Esophagus muscularis mucosa (tissue), 4 donors: ENCODE data around the gene SYNE1. TPM values are rescaled to one million over a fixed set of nuclear protein-coding genes. Genes with fewer than 3 reads are reported as not detected.

Source experiments
- DNase-seq: peaks from one replicate; pipeline ENCODE4 v3.0.0-alpha.2; 2017; ENCODE audit errors: extremely low spot score
- H3K27ac ChIP-seq, 4 donors: fragments of 200-600 bp; sonication (generic); replicated peaks in 1 of 4; 1 replicate in 3 of 4; 2 replicates in 1 of 4; pipeline ENCODE4 v1.5.1; 2016 to 2019; ENCODE audit warnings: mild to moderate bottlenecking in 1 of 4
- H3K27me3 ChIP-seq, 4 donors: fragments of 200-600 bp; sonication (generic); one replicate each; pipeline versions ENCODE4 v1.5.1 to v1.6.0; 2016 to 2019
- H3K36me3 ChIP-seq, 4 donors: fragments of 200-600 bp; sonication (generic); one replicate each; pipeline ENCODE4 v1.5.1; 2016 to 2019
- H3K4me1 ChIP-seq, 4 donors: fragments of 200-600 bp; sonication (generic); one replicate each; pipeline ENCODE4 v1.5.1; 2016 to 2019
- H3K4me3 ChIP-seq, 4 donors: fragments of 200-600 bp; sonication (generic); 1 replicate in 2 of 4; 2 replicates in 2 of 4; pipeline ENCODE4 v1.5.1; 2016 to 2019; ENCODE audit warnings: mild to moderate bottlenecking in 4 of 4, moderate library complexity in 1 of 4
- H3K9me3 ChIP-seq, 4 donors: fragments of 200-600 bp; sonication (generic); 1 replicate in 3 of 4; 2 replicates in 1 of 4; pipeline ENCODE4 v1.5.1; 2016 to 2019
- EP300 ChIP-seq: sonication (generic); formaldehyde crosslinking; IDR thresholded peaks from one replicate; pipeline ENCODE4 v1.6.1; 2017; ENCODE audit warnings: antibody characterized with exemption
- POLR2A ChIP-seq: fragments of 450-650 bp; IDR thresholded peaks from one replicate; pipeline ENCODE4 v1.6.1; 2017; ENCODE audit warnings: antibody characterized with exemption, moderate library complexity, mild to moderate bottlenecking, low read depth
- POLR2AphosphoS5 ChIP-seq, 2 donors: sonication (generic); formaldehyde crosslinking; IDR thresholded peaks; one replicate each; pipeline ENCODE4 v1.6.1; 2017; ENCODE audit warnings: antibody characterized with exemption in 2 of 2
- WGBS: methylation state at CpG from one replicate; pipeline ENCODE4 v1.1.5; 2018; 5-methylcytosine and 5-hydroxymethylcytosine counted together
- intact Hi-C: fragments of 100-400 bp; cut with DNase I; formaldehyde crosslinking; loops from one replicate; pipeline ENCODE4 v1.15.1; 2023
- total RNA-seq, 4 donors: library from RNA; depleted of rRNA; stranded (reverse); fragments of >200 nt; gene quantifications; one replicate each; pipeline versions ENCODE4 v1.1.0 to v1.2.1, GENCODE V29; 2016
- TF ChIP-seq, protein P1 (sequence below), 3 experiments: fragments of 200-600 bp in 2 of 3; fragments of 450-650 bp in 1 of 3; sonication (generic) in 2 of 3; IDR thresholded peaks; one replicate each; pipeline ENCODE4 v1.5.1; 2017 to 2019; ENCODE audit warnings: antibody characterized with exemption in 3 of 3, mild to moderate bottlenecking in 2 of 3, moderate library complexity in 1 of 3

SYNE1 gene
- total RNA-seq, 4 donors from 2014 or later, result 151 to 196 (median 170) TPM

DNA sequence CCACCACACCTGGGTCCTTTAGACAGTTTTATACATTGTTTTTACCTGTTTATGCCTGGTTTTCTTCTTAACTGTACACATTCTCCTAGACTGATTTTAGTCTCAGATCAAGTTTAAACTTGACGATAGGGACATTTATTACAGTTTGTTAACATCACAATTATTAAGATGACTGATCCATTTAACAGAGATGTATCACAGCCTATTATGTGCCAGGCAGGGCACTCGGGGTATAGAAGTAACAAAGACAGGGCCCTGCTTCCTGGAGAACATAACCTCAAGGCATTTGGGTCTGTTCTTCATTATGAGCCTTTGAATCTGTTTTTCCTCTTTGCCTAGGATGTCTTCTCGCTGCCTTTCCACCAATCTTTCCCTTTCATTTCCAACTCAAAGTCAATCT, 449.2 kb downstream of the SYNE1 start:
- no peak overlapping the region for H3K4me3 ChIP-seq
- DNase-seq, result no peak
- intact Hi-C loops, result no loop called here
- no peaks in the 10 kb centered on the region for H3K4me1 ChIP-seq
- no peak for TF ChIP-seq EP300
- peaks cover 7 to 45% (median 32%) of the 10 kb centered on the region in 4 donors for H3K36me3 ChIP-seq
- no peaks in the 10 kb centered on the region for H3K9me3 ChIP-seq
- 90% methylated on average over 3 of the region's 3 CpGs for WGBS
- H3K27me3 ChIP-seq, result no peaks in the 10 kb centered on the region
- no peak overlapping the region for H3K27ac ChIP-seq

DNA sequence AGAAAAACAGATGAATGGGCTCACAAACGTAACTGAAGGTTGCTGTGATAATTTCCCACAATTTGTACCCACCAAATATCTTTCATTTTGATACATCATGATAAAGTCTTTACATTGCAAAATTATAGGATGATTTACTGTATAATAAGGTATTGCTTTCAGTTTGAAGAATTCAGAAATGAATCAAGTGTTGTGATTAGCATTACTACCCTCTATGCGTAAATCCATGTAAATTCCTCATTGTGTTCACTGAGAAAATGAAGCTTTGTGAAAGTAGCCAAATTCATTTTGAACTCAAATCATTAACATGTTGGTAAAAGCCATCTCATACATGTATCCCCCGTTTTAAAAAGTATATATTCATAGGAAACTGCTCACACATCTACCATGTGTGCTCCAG, 450.3 kb downstream of the SYNE1 start:
- Histone ChIP-seq H3K27me3 (no peaks in the 10 kb centered on the region), H3K4me1 (no peaks in the 10 kb centered on the region), H3K36me3 (peaks cover 7 to 38% (median 29%) of the 10 kb centered on the region in 4 donors), H3K27ac (no peak overlapping the region), H3K9me3 (no peaks in the 10 kb centered on the region), H3K4me3 (no peak overlapping the region)
- TF ChIP-seq POLR2A (no peak), POLR2AphosphoS5 (IDR thresholded peaks at IDR 0.05) (no peak), EP300 (no peak)
- TF ChIP-seq, protein P1, sequence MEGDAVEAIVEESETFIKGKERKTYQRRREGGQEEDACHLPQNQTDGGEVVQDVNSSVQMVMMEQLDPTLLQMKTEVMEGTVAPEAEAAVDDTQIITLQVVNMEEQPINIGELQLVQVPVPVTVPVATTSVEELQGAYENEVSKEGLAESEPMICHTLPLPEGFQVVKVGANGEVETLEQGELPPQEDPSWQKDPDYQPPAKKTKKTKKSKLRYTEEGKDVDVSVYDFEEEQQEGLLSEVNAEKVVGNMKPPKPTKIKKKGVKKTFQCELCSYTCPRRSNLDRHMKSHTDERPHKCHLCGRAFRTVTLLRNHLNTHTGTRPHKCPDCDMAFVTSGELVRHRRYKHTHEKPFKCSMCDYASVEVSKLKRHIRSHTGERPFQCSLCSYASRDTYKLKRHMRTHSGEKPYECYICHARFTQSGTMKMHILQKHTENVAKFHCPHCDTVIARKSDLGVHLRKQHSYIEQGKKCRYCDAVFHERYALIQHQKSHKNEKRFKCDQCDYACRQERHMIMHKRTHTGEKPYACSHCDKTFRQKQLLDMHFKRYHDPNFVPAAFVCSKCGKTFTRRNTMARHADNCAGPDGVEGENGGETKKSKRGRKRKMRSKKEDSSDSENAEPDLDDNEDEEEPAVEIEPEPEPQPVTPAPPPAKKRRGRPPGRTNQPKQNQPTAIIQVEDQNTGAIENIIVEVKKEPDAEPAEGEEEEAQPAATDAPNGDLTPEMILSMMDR (IDR thresholded peaks at IDR 0.05), result no peak
- DNase-seq, result no peak
- intact Hi-C loops, result no loop called here
- WGBS, result 94% methylated on average over 3 of the region's 3 CpGs

- Histone ChIP-seq H3K27me3 (no peaks in the 10 kb centered on the region), H3K9me3 (no peaks in the 10 kb centered on the region), H3K4me1 (no peaks in the 10 kb centered on the region), H3K36me3 (peaks cover 7 to 45% (median 31%) of the 10 kb centered on the region in 4 donors), H3K4me3 (no peak overlapping the region), H3K27ac (no peak overlapping the region)
- intact Hi-C loops, result no loop called here
- 78% methylated on average over 6 of the region's 6 CpGs for WGBS
- no peak for DNase-seq
- TF ChIP-seq, protein P1 (IDR thresholded peaks at IDR 0.05), result no peak
- TF ChIP-seq EP300, result no peak
- TF ChIP-seq POLR2A, result no peak
- no peak for TF ChIP-seq POLR2AphosphoS5 (IDR thresholded peaks at IDR 0.05)
Measured at GRCh38 chr6:152184917-152185574, 452.1 kb downstream of the SYNE1 start.

DNA sequence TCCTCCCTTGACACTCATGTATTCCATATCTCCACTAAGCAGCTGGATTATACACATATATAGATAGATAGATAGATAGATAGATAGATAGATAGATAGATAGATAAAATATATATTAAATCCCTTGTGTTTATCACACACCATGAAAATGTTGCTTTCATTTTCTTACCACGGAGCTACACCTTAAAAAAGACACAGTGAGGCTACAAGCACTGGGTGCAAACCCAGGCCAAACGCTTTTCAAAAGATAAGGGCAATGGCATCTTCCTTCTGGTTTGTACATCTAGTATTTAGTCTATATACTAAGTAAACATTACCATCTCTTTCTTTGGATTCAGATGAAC, 452.6 kb downstream of the SYNE1 start:
- TF ChIP-seq POLR2A, result no peak
- TF ChIP-seq POLR2AphosphoS5 (IDR thresholded peaks at IDR 0.05), result no peak
- no peak for TF ChIP-seq EP300
- TF ChIP-seq, protein P1 (IDR thresholded peaks at IDR 0.05), result no peak
- DNase-seq, result no peak
- intact Hi-C loops, result no loop called here
- Histone ChIP-seq H3K27ac (no peak overlapping the region), H3K36me3 (peaks cover 7 to 50% (median 31%) of the 10 kb centered on the region in 4 donors), H3K4me1 (no peaks in the 10 kb centered on the region), H3K4me3 (no peak overlapping the region), H3K9me3 (no peaks in the 10 kb centered on the region), H3K27me3 (no peaks in the 10 kb centered on the region)
- 75% methylated on average over 2 of the region's 2 CpGs for WGBS

GRCh38 chr6:152180601-152181000, 456.6 kb downstream of the SYNE1 start:
- no peak for DNase-seq
- intact Hi-C loops, result no loop called here
- Histone ChIP-seq H3K27me3 (no peaks in the 10 kb centered on the region), H3K36me3 (peaks cover 7 to 45% (median 16%) of the 10 kb centered on the region in 4 donors), H3K27ac (no peak overlapping the region), H3K9me3 (no peaks in the 10 kb centered on the region), H3K4me3 (no peak overlapping the region), H3K4me1 (no peaks in the 10 kb centered on the region)
- 96% methylated on average over 5 of the region's 5 CpGs for WGBS
- TF ChIP-seq, protein P1 (IDR thresholded peaks at IDR 0.05), result no peak
- no peak for TF ChIP-seq POLR2AphosphoS5 (IDR thresholded peaks at IDR 0.05)
- no peak for TF ChIP-seq POLR2A
